COR-L47 (cell line): Measurements from ENCODE around the gene ZNF580.

ENCODE experiments used
- DNase-seq: peaks from one replicate; lab custom pipeline; 2025; lab: John Stamatoyannopoulos, UW

Gene ZNF580

GRCh38 chr19:55647732-55648584, 7.2 kb downstream of the ZNF580 start, which contains the start of gene CCDC106:
Gene CCDC106 (plus strand): TSS chr19:55648212. CDS start chr19:55649047, 835 bp downstream.
- peak; percentile 62 for DNase-seq

GRCh38 chr19:55648585-55649267, 7.9 kb downstream of the ZNF580 start:
- no peak for DNase-seq

GRCh38 chr19:55649268-55650125, 8.7 kb downstream of the ZNF580 start:
- no peak for DNase-seq

DNA sequence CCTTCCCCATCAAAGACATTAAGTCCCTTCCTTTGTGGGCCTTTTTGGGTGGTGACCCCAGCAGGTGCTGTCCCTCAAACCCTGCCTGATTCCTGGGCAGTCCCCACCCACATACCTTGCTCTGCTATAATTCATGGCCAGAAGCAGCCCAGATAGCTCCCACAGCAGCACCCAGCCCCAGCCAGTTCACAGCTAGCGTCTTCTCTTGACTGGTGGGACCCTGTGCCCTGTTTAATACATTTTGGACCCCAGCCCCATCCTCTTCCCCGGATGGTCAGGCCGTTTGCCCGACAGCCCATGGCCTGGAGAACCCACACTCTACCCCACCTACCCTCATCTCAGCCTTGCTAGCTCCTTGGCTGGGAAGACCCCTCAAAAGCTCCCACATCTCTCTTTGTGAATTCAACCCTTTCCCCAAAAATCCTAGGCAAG, 9.3 kb downstream of the ZNF580 start:
- DNase-seq = no peak

GRCh38 chr19:55650602-55651230, 9.9 kb downstream of the ZNF580 start:
- no peak for DNase-seq

GRCh38 chr19:55651236-55651635, 10.4 kb downstream of the ZNF580 start:
- DNase-seq = no peak

- DNase-seq = no peak
These were observed 11.7 kb downstream of the ZNF580 start for GRCh38 chr19:55652311-55653128.

- DNase-seq = peak; percentile 99
These were observed 13.0 kb downstream of the ZNF580 start for GRCh38 chr19:55653651-55654322.

- peak; percentile 99 for DNase-seq
These were observed 13.6 kb downstream of the ZNF580 start for GRCh38 chr19:55654323-55654867.

DNA sequence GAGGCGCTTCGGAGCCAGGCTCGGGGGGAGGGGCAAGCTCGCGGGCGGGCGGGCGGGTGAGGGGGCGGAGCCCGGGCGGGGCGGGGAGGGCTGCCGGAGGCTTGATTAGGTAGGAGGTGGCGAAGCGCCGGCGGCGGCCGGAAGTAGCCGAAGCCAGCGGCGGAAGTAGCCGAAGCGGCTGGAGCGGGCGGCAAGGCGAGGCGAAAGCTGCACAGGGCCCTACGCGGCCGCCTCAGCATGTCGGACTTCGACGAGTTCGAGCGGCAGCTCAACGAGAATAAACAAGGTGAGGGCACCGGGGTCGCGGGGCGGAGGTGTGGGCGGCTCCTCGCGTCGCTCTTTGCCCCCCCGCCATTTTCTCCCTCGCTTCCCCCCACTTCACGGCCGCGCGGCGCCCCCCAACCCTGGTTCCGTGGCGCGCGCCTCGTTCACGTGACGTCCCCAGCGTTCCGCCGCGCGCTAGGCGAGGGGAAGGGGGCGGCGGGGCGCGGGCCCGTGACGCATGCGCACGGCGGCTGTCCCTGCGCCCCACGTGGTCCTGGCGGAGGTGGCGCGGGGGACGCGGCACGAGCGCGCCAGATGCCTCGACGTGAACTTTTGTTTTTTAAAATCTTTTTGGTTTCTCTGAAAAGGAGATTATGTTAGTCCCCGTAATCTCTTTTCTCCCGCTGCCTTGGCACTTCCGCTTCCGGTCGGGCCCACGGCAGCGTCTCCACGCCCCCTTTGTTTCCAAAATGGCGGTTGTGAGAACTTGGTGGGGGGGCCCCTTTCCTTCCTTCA, 14.3 kb downstream of the ZNF580 start, which contains the start of gene U2AF2:
TSS of gene U2AF2 (plus strand) at position 168 of the 780 bp plus-strand sequence. CDS start at position 238, 70 bp downstream.
- peak; percentile 80 for DNase-seq

DNA sequence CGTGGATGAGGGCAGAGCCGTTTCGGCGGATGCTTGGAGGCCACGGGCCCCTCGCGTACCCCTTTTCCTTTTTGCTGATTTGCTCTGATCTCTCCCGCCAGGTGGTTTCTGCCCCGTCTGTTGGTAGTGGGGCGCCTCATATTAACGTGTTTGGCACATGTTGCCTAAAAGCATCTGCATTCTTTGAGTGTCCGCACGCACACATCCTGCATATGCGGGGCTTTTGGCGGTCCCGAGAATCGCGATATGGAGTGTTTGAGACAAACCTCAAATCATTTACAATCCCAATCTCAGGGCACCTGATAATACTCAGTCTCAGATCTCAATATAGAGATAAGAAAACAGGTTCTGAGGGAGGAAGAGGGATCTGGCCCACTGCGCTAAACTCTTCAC, 14.8 kb downstream of the ZNF580 start:
- no peak for DNase-seq

GRCh38 chr19:55656552-55656951, 15.8 kb downstream of the ZNF580 start:
- DNase-seq = no peak

- DNase-seq = no peak
These were observed 16.4 kb downstream of the ZNF580 start for GRCh38 chr19:55656988-55657747.

- DNase-seq = no peak
These were observed 18.2 kb downstream of the ZNF580 start for GRCh38 chr19:55658846-55659459.

- no peak for DNase-seq
These were observed 19.0 kb downstream of the ZNF580 start for GRCh38 chr19:55659822-55660221.

DNA sequence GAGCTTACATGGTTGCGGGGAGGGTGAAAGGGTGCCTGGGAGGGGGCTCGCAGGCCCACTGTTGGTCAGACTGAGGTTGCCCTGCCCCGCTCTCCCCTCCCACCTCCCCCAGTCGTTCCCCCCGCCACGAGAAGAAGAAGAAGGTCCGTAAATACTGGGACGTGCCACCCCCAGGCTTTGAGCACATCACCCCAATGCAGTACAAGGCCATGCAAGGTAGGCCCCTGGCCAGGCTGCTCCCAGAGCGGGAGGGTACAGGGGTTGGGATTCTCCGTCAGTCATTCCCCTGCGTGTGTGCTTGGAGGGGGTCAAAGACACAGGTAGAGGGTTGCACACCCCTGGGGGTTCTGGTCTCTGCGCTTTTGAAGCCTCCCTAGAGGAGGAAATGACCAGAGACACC, 19.6 kb downstream of the ZNF580 start:
- no peak for DNase-seq

GRCh38 chr19:55660991-55661390, 20.2 kb downstream of the ZNF580 start:
- DNase-seq = no peak

DNA sequence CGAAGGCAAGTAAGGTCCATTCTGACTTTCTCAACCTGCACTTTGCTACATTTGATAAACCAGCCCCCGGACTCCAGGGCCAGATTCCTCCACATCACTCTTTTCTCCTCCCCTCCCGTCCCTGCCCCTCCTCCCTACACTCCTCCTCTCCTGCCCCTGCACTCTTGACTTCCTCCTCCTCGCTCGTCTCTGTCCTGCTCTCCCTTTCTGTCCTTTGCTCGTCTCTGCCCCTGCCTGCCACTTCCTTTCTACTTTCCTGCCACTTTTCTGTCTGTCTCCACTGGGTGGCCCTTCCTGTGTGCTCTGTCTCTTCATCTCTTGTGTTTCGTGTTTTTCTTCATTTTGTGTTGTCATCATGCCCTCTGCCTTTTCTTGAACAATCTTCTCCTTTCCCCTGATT, 21.0 kb downstream of the ZNF580 start:
- no peak for DNase-seq
